Measurements from ENCODE around the gene MTUS2. TPM values are rescaled to one million over a fixed set of nuclear protein-coding genes. Genes with fewer than 3 reads are reported as not detected.

Gene MTUS2
- total RNA-seq, 6 donors from 2014 or later = 0.11 to 1.6 (median 0.20) TPM; not detected in 1

- TF ChIP-seq POLR2A (IDR thresholded peaks at IDR 0.05) (no peak), POLR2AphosphoS5 (IDR thresholded peaks at IDR 0.05) (no peak), EP300 (IDR thresholded peaks at IDR 0.05) (no peak), CTCF (IDR thresholded peaks at IDR 0.05) (no peak)
- Histone ChIP-seq H3K27me3 (no peaks in the 10 kb centered on the region), H3K27ac (no peak overlapping the region), H3K4me1 (no peaks in the 10 kb centered on the region), H3K4me3 (no peak overlapping the region), H3K36me3 (no peaks in the 10 kb centered on the region), H3K9me3 (no peaks in the 10 kb centered on the region)
- 53 to 55% methylated on average over 1 of the region's 1 CpG for WGBS, 2 donors
- no peak for DNase-seq
- ATAC-seq (ENCODE audit: low FRiP score in 2 of 2) = no peak
These were observed 636.3 kb downstream of the MTUS2 start for GRCh38 chr13:29456419-29456818.

- ATAC-seq (ENCODE audit: low FRiP score in 2 of 2) = no peak
- no peak overlapping the region for H3K4me3 ChIP-seq
- no peaks in the 10 kb centered on the region for H3K9me3 ChIP-seq
- H3K27ac ChIP-seq = no peak overlapping the region
- DNase-seq = no peak
- TF ChIP-seq CTCF (IDR thresholded peaks at IDR 0.05) = no peak
- TF ChIP-seq POLR2AphosphoS5 (IDR thresholded peaks at IDR 0.05) = no peak
- TF ChIP-seq EP300 (IDR thresholded peaks at IDR 0.05) = no peak
- TF ChIP-seq POLR2A (IDR thresholded peaks at IDR 0.05) = no peak
- H3K4me1 ChIP-seq = no peaks in the 10 kb centered on the region
- no peaks in the 10 kb centered on the region for H3K36me3 ChIP-seq
- no peaks in the 10 kb centered on the region for H3K27me3 ChIP-seq
These were observed 637.2 kb downstream of the MTUS2 start for GRCh38 chr13:29457299-29457698.

- Histone ChIP-seq H3K27ac (no peak overlapping the region), H3K36me3 (no peaks in the 10 kb centered on the region), H3K27me3 (no peaks in the 10 kb centered on the region), H3K4me1 (no peaks in the 10 kb centered on the region), H3K9me3 (no peaks in the 10 kb centered on the region), H3K4me3 (no peak overlapping the region)
- TF ChIP-seq EP300 (IDR thresholded peaks at IDR 0.05) (no peak), POLR2AphosphoS5 (IDR thresholded peaks at IDR 0.05) (no peak), POLR2A (IDR thresholded peaks at IDR 0.05) (no peak), CTCF (IDR thresholded peaks at IDR 0.05) (no peak)
- 97 to 98% methylated on average over 1 of the region's 1 CpG for WGBS, 2 donors
- DNase-seq (no peak), ATAC-seq (ENCODE audit: low FRiP score in 2 of 2) (no peak)
These were observed 638.3 kb downstream of the MTUS2 start for GRCh38 chr13:29458419-29458818.

GRCh38 chr13:29459813-29460355, 639.7 kb downstream of the MTUS2 start:
- no peak for ATAC-seq (ENCODE audit: low FRiP score in 2 of 2)
- no peak overlapping the region for H3K4me3 ChIP-seq
- H3K9me3 ChIP-seq = no peaks in the 10 kb centered on the region
- 82 to 87% methylated on average over 2 of the region's 2 CpGs for WGBS, 2 donors
- no peak for TF ChIP-seq POLR2A (IDR thresholded peaks at IDR 0.05)
- no peak for TF ChIP-seq EP300 (IDR thresholded peaks at IDR 0.05)
- TF ChIP-seq CTCF (IDR thresholded peaks at IDR 0.05) = no peak
- no peak for TF ChIP-seq POLR2AphosphoS5 (IDR thresholded peaks at IDR 0.05)
- H3K4me1 ChIP-seq = no peaks in the 10 kb centered on the region
- H3K27ac ChIP-seq = no peak overlapping the region
- no peaks in the 10 kb centered on the region for H3K27me3 ChIP-seq
- H3K36me3 ChIP-seq = no peaks in the 10 kb centered on the region
- no peak for DNase-seq

- H3K27ac ChIP-seq = no peak overlapping the region
- 63 to 75% methylated on average over 4 of the region's 4 CpGs for WGBS, 2 donors
- no peak overlapping the region for H3K4me3 ChIP-seq
- DNase-seq (no peak), ATAC-seq (ENCODE audit: low FRiP score in 2 of 2) (no peak)
- no peaks in the 10 kb centered on the region for H3K4me1 ChIP-seq
- H3K9me3 ChIP-seq = no peaks in the 10 kb centered on the region
- no peaks in the 10 kb centered on the region for H3K36me3 ChIP-seq
- TF ChIP-seq CTCF (IDR thresholded peaks at IDR 0.05) (no peak), EP300 (IDR thresholded peaks at IDR 0.05) (no peak), POLR2AphosphoS5 (IDR thresholded peaks at IDR 0.05) (no peak), POLR2A (IDR thresholded peaks at IDR 0.05) (no peak)
- no peaks in the 10 kb centered on the region for H3K27me3 ChIP-seq
These were observed 644.1 kb downstream of the MTUS2 start for GRCh38 chr13:29464105-29464679.
